SU-DHL-6 (cell line): ENCODE results near the gene TIMELESS.

Experiments
- H2AFZ ChIP-seq: fragments of 200-600 bp; sonication (generic); 2 replicates; pipeline ENCODE4 v1.6.1; 2014; ENCODE audit warnings: low read depth, mild to moderate bottlenecking, moderate library complexity, mixed read lengths, antibody characterized with exemption, low read length; ENCODE audit not compliant: severe bottlenecking
- H3F3A ChIP-seq: fragments of 200-600 bp; shearing (Covaris generic); 2 replicates; pipeline ENCODE4 v1.6.0; 2016; ENCODE audit warnings: antibody characterized with exemption, mild to moderate bottlenecking; ENCODE audit not compliant: insufficient read depth
- H3K27ac ChIP-seq: fragments of 200-600 bp; sonication (generic); 2 replicates; pipeline ENCODE4 v1.5.1; 2016; ENCODE audit warnings: low read depth, mild to moderate bottlenecking, low read length, moderate library complexity, mixed read lengths
- H3K27me3 ChIP-seq: fragments of 200-600 bp; sonication (generic), shearing (Covaris generic); 2 replicates; pipeline ENCODE4 v1.6.0; 2014; ENCODE audit warnings: mild to moderate bottlenecking, low read length
- H3K36me3 ChIP-seq: fragments of 200-600 bp; sonication (generic); 2 replicates; pipeline ENCODE4 v1.6.1; 2014; ENCODE audit warnings: mild to moderate bottlenecking, low read length, mixed read lengths
- H3K4me2 ChIP-seq: fragments of 300-600, 200-600 bp; shearing (Covaris generic), sonication (generic); 2 replicates; pipeline ENCODE4 v1.6.0; 2014; ENCODE audit warnings: low read length, low read depth, mild to moderate bottlenecking; ENCODE audit not compliant: poor library complexity, severe bottlenecking
- H3K4me3 ChIP-seq: fragments of 200-600 bp; sonication (generic); 2 replicates; pipeline ENCODE4 v1.5.1; 2014; ENCODE audit warnings: antibody characterized with exemption, low read length, mild to moderate bottlenecking, mixed read lengths; ENCODE audit not compliant: insufficient read depth, poor library complexity, severe bottlenecking
- H3K79me2 ChIP-seq: fragments of 200-600 bp; sonication (generic); 2 replicates; pipeline ENCODE4 v1.6.1; 2014; ENCODE audit warnings: mild to moderate bottlenecking, low read length, moderate library complexity; ENCODE audit not compliant: insufficient read depth
- H3K9ac ChIP-seq: fragments of 200-600 bp; sonication (generic); 2 replicates; pipeline ENCODE4 v1.7.0; 2014; ENCODE audit warnings: mild to moderate bottlenecking, low read length
- H3K9me2 ChIP-seq: fragments of 200-600 bp; sonication (generic); replicated peaks from 2 replicates; pipeline ENCODE4 v1.6.1; 2014; ENCODE audit warnings: low read length; ENCODE audit not compliant: insufficient read depth
- H3K9me3 ChIP-seq: fragments of 200-600 bp; sonication (generic); 2 replicates; pipeline ENCODE4 v1.6.1; 2014; ENCODE audit warnings: low read length, mixed read lengths; ENCODE audit not compliant: insufficient read depth
- H4K20me1 ChIP-seq: fragments of 200-600 bp; sonication (generic); 2 replicates; pipeline ENCODE4 v1.6.1; 2014; ENCODE audit warnings: low read depth, mild to moderate bottlenecking, antibody characterized with exemption, low read length, moderate library complexity, mixed read lengths
- CTCF ChIP-seq: fragments of 200-600 bp; sonication (generic); IDR thresholded peaks from one replicate; pipeline ENCODE4 v1.5.1; 2017; ENCODE audit warnings: antibody characterized with exemption, mild to moderate bottlenecking, low read length, moderate library complexity; ENCODE audit not compliant: insufficient read depth, poor library complexity, severe bottlenecking
- EZH2phosphoT487 ChIP-seq: fragments of 200-600 bp; sonication (generic), shearing (Covaris generic); conservative IDR thresholded peaks from 2 replicates; pipeline ENCODE4 v1.6.1; 2018; ENCODE audit warnings: mild to moderate bottlenecking, antibody characterized with exemption, low read length, moderate library complexity, mixed read lengths

Gene TIMELESS

GRCh38 chr12:56477521-56478225 is 28.4 kb upstream of the TIMELESS start:
- H3K27me3 ChIP-seq = no peaks in the 10 kb centered on the region
- H3K9me2 ChIP-seq = no peaks in the 10 kb centered on the region
- TF ChIP-seq CTCF (no peak), EZH2phosphoT487 (no peak)
- H3K9me3 ChIP-seq = no peaks in the 10 kb centered on the region
- no peak overlapping the region for H3K9ac ChIP-seq
- H3K36me3 ChIP-seq = no peaks in the 10 kb centered on the region
- H4K20me1 ChIP-seq = no peaks in the 10 kb centered on the region
- H3F3A ChIP-seq = peaks cover 4% of the 10 kb centered on the region; the same call in 1 of the 2 replicates
- no peak overlapping the region for H2AFZ ChIP-seq
- no peaks in the 10 kb centered on the region for H3K79me2 ChIP-seq
- no peak overlapping the region for H3K4me3 ChIP-seq
- H3K27ac ChIP-seq = no peak overlapping the region
- H3K4me2 ChIP-seq = no peak overlapping the region

GRCh38 chr12:56476972-56477432 is 27.8 kb upstream of the TIMELESS start:
- TF ChIP-seq EZH2phosphoT487 = no peak
- no peak for TF ChIP-seq CTCF
- no peak overlapping the region for H3K9ac ChIP-seq

GRCh38 chr12:56476143-56476542 is 26.9 kb upstream of the TIMELESS start:
- Histone ChIP-seq H2AFZ (no peak overlapping the region), H4K20me1 (no peaks in the 10 kb centered on the region), H3K9me3 (no peaks in the 10 kb centered on the region), H3K36me3 (no peaks in the 10 kb centered on the region), H3K79me2 (peaks cover 5% of the 10 kb centered on the region; the same call in 1 of the 2 replicates), H3K4me2 (no peak overlapping the region), H3K9me2 (no peaks in the 10 kb centered on the region), H3K27me3 (no peaks in the 10 kb centered on the region), H3K4me3 (no peak overlapping the region), H3F3A (peaks cover 4% of the 10 kb centered on the region; the same call in 1 of the 2 replicates), H3K9ac (no peak overlapping the region), H3K27ac (no peak overlapping the region)
- no peak for TF ChIP-seq CTCF
- no peak for TF ChIP-seq EZH2phosphoT487

More at GRCh38 chr12:56476972-56477432, 27.8 kb upstream of the TIMELESS start:
- Histone ChIP-seq H4K20me1 (no peaks in the 10 kb centered on the region), H3K79me2 (no peaks in the 10 kb centered on the region; the same call in 1 of the 2 replicates), H2AFZ (no peak overlapping the region), H3K9me3 (no peaks in the 10 kb centered on the region), H3K9me2 (no peaks in the 10 kb centered on the region), H3K36me3 (no peaks in the 10 kb centered on the region), H3K27me3 (no peaks in the 10 kb centered on the region), H3K4me3 (no peak overlapping the region), H3K4me2 (no peak overlapping the region), H3K27ac (no peak overlapping the region), H3F3A (peaks cover 4% of the 10 kb centered on the region; the same call in 1 of the 2 replicates)
